NT2/D1 (cell line): ENCODE data around the gene NDE1.

Source experiments
- SUZ12 ChIP-seq: IDR thresholded peaks from 2 replicates; pipeline ENCODE4 v1.6.1; 2011; ENCODE audit not compliant: insufficient read length, insufficient read depth; ENCODE audit errors: extremely low read depth
- YY1 ChIP-seq: IDR thresholded peaks from 2 replicates; pipeline ENCODE4 v1.6.1; 2011; ENCODE audit not compliant: insufficient read length, insufficient read depth
- ZNF274 ChIP-seq: IDR thresholded peaks from 2 replicates; pipeline ENCODE4 v1.6.1; 2011; ENCODE audit warnings: mild to moderate bottlenecking, low read depth, low read length

DNA sequence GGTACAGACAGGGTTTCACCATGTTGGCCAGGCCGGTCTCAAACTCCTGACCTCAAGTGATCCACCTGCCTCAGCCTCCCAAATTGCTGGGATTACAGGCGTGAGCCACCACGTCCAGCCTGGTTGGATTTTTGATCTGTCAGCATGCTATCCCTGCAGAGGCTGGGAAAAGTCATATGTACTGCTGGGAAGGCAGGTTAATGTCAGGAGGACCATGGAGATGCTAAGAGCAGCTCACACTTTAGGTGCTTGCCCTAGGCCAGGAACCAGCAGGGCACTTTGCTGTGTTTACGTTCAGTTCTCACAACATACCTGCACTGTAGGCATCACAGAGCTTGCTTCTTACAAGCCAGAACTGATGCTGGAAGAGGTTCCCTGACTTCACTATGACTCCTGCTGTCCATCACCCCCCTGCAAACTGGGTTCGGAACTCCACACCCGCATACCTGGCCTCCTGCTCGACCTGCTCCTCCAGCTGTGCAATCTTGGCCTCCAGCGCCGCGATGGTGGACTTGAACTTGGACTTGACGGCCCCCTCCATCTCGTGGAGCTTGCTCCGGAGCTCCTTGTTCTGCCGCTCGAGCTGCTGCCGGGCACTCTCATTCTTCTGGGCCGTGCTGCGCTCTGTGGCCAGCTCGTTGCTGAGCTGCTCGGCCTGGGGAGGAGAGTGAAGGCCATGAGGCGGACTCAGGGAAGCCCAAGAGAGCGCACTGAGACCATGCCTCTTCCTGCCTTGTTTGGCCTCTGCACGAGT, 66.8 kb downstream of the NDE1 start:
- no peak for TF ChIP-seq ZNF274
- no peak for TF ChIP-seq YY1
- no peak for TF ChIP-seq SUZ12
